ENCODE measurements around the gene NDST1. TPM values are rescaled to one million over a fixed set of nuclear protein-coding genes. Genes with fewer than 3 reads are reported as not detected.
"Not testable (repeated sequence)": the region's sequence is repeated elsewhere in the genome, so short reads cannot be mapped to it uniquely, and the experiment has no call there.

NDST1 gene
- polyA plus RNA-seq, 1 donor = 54.9 TPM

GRCh38 chr5:150506571-150507473, 1.1 kb upstream of the NDST1 start:
- DNase-seq = no peak

GRCh38 chr5:150508277-150508640, 328 bp downstream of the NDST1 start:
- no peak for DNase-seq

- no peak for DNase-seq
Observed at GRCh38 chr5:150508828-150509227, 897 bp downstream of the NDST1 start.

- no peak for DNase-seq
Observed at GRCh38 chr5:150509992-150510391, 2.1 kb downstream of the NDST1 start.

- DNase-seq = no peak
Observed at GRCh38 chr5:150510460-150511263, 2.7 kb downstream of the NDST1 start.

DNA sequence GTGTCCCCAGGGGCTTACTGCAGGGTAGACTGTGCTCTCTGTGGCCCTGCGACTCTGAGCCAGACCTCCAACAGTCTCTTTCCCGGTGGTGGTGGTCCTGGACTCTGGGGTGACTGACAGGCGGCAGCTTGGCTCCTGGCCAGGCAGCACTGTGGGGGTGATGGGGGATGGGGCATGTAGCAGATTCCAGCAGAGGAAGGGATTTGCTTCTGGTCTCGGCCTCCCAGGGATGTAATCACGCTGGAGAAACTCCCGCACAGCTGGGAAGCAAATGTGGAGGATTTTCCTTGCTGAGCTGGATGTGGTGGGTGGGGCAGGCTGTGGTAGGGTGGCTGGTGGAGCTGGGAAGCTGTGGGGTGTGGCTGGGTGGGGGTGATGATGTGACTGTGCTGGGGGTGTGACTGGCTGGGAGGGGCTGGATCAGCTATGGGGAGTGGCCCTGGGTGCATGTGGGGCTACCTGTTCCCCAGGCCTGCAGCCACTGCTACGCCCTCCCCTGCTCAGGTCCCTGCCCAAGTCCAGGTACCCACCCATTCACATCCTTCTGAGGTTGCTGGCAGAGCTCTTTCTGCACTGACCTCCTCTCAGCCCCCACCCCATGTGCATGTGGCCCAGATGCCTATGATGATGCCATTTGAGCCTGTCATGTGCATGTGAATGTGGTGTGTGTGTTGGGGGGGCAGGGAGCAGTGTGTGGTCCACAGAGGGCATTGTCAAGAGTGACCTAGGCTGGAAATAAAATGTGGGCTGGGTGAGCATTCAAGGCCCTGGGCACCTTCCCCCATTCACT, 3.8 kb downstream of the NDST1 start:
- no peak for DNase-seq

- no peak for DNase-seq
Observed at GRCh38 chr5:150512368-150512747, 4.4 kb downstream of the NDST1 start.

DNA sequence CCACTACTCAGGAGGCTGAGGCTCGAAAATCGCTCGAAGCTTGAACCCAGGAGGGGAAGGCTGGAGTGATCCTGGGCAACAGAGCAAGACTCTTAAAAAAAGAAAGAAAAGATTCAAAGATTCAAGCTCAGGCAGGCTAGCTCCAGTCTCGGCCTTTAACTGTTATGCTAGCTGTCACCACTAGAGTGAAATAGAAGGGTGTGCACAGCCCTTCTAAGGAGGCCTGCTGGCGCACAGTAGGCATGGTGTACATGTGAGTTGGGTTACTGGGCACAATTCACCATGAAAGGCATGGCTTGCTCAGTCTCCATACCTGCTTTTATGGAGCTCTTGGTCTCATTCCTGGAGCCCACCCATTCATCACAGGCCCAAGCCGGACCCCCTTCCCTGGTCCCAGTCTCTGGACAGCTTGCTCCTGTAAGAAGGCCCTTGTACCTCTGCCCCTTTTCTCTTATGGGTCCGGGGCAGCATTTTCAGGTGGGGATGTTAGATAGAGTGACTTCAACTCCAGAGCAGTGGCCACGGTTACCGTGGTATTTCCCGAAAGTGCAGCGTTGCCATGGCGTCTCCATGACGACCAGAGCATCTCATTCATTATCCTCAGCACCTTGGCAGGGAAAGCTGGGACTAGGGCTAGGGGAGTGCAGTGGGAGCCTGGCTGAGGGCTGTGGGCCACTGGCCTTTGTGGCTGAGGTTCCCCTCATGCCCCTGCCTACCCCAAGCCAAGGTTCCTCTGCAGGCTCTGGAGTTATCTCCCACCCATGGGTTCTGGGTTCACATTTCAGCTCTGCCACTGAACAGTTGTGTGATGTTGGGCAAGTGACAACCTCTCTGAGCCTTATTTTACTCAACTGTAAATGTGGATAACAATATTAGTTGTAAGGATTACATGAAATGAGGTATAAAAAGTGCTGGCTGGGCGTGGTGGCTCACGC, 5.7 kb downstream of the NDST1 start:
- no peak for DNase-seq

GRCh38 chr5:150514708-150515211, 6.8 kb downstream of the NDST1 start:
- DNase-seq = no peak

- no peak for DNase-seq
Observed at GRCh38 chr5:150515446-150515845, 7.5 kb downstream of the NDST1 start.

DNA sequence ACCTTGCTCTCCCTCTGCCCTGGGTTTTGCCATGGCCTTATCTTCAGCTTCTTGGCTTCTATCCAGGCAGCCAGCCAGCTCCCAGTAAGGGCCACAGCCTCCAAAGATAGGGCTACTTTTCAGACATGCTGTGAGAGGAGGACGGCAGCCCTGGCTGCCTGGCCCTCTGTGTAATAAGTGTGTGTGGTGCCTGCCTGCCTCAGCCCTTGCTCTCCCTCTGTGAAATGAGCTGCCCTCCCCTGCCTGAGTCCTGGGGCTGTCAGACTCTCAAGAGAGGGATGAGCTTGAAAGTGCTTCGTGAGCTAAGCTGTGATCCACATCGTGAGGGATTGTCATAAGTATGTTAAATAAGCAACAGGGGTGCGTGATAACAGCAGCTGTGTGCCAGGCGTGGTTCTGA, 8.1 kb downstream of the NDST1 start:
- DNase-seq = no peak

DNA sequence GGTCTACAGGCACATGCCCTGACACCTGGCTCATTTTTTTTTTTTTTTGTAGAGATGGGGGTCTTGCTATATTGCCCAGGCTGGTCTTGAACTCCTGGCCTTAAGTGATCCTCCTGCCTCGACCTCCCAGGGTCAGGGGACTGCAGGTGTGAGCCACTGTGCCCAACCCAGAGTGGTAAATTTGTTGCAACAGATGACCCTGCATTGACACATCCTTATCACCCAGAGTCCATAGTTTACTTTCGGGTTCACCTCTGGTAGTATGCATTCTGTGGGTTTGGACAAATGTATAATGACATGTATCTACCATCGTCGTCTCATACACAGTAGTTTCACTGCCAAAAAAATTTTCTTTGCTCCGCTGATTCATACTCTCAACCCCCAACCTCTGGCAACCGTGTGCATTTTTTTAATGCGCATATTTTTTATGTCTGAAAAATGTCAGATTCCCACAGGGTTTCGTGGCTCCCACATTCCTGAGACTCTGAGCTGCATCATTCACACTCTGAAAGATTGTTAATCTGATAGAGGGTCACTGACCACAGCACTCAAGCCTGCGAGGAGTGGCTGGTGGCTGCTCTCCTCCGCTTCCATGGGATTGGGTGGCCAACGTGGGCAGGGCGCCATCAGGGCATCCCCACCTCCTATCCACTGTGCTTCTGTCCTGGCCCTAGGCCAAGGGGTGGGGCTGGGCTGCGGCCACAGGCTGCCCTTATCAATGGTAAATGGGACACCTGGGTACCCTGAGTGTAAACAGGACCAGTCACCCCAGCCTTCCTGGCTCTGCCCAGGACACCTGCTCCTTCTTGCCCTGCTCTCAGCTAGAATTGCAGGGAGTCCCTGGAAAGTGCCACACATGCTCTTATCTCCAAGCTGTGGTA, 9.6 kb downstream of the NDST1 start:
- DNase-seq = no peak

GRCh38 chr5:150518712-150519559, 11.0 kb downstream of the NDST1 start:
- DNase-seq = not testable (repeated sequence)

- no peak for DNase-seq
Observed at GRCh38 chr5:150519560-150519945, 11.6 kb downstream of the NDST1 start.

GRCh38 chr5:150519978-150520377, 12.0 kb downstream of the NDST1 start:
- DNase-seq = no peak

- DNase-seq = no peak
Observed at GRCh38 chr5:150520747-150521521, 13.0 kb downstream of the NDST1 start.

- DNase-seq = no peak
Observed at GRCh38 chr5:150521522-150521817, 13.5 kb downstream of the NDST1 start.

- DNase-seq = no peak
Observed at GRCh38 chr5:150521939-150522503, 14.1 kb downstream of the NDST1 start.
